SW 1271 (cell line): ENCODE results near the gene SRRT.
"Not testable (repeated sequence)": the region's sequence is repeated elsewhere in the genome, so short reads cannot be mapped to it uniquely, and the experiment has no call there.

ENCODE experiments used
- DNase-seq, 2 experiments: peaks; one replicate each; lab custom pipeline; 2025; lab: John Stamatoyannopoulos, UW

The SRRT gene

GRCh38 chr7:100929808-100930174, 54.9 kb downstream of the SRRT start:
- no peak for DNase-seq

- DNase-seq: no peak
Measured at GRCh38 chr7:100933734-100934133, 58.8 kb downstream of the SRRT start.

- not testable (repeated sequence) for DNase-seq
Measured at GRCh38 chr7:100935381-100935780, 60.5 kb downstream of the SRRT start.

DNA sequence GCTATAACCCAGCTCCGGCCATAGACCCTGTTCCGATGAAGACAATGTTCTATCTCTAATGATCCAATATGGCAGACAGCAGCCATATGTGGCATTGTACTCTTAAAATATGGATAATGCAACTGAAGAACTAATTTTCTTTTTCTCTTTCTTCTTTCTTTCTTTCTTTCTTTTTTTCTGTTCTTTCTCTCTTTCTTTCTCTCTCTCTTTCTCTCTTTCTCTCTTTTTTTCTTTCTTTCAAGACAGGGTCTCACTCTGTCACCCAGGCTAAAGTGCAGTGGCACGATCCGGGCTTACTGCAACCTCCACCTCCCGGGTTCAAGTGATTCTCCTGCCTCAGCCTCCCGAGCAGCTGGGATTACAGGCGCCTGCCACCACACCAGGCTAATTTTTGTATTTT, 61.3 kb downstream of the SRRT start:
- not testable (repeated sequence) for DNase-seq
